GM19395 (cell line): Measurements from ENCODE around the gene SLC9A9.
"Not testable (repeated sequence)": the region's sequence is repeated elsewhere in the genome, so short reads cannot be mapped to it uniquely, and the experiment has no call there.

Experiments
- ATAC-seq: cut with Tn5 transposase; IDR thresholded peaks from one replicate; pipeline ENCODE4 v1.9.1; 2021; ENCODE audit warnings: mild to moderate bottlenecking, moderate library complexity; ENCODE audit not compliant: unreplicated experiment

Gene SLC9A9

DNA sequence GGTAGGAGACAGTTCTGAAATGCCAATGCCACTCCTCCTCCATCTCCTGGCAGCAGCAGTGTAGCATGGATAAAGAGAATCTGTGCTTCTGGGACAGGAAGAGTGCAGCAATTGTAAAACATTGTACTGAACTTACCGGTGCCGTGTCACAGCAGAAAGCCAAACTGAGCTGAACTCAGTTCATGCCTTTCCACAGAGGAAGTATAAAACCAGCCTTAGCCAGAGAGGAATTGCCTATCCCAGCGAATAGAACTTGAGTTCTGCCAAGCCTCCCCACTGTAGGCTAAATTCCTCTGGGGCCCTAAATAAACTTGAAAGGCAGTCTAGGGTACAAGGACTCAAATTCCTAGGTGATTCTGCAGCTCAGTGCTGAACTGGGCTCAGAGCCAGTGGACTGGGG is 148.8 kb downstream of the SLC9A9 start:
- ATAC-seq, result no peak

DNA sequence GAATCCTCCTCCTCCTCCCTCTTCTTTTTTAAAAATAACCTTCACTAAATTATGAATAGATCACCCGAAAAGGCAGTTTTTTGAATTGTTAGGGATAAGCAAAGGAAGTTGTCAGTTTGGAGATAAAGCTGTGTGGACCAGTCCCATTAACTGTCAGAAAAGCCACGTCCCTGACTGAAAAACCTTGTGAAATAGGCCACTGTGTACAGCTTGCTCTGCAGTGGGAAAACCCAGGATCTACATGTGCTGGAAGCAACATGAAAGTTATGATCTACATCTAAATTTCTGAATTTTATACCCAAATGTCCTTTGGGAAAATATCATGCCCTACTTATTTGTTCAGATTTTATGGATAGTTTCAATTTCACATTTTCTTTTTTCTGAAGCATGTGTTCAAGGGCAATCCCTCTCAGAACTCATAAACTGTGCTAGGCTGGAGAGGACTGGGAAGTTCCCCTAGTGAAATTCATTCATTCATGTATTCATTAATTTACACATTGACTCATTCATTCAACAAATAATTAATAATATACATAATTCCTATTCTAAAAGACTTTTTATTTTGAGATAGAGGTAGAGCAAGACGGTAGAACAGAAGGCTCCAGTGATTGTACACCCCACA is 149.5 kb downstream of the SLC9A9 start:
- ATAC-seq, result no peak

DNA sequence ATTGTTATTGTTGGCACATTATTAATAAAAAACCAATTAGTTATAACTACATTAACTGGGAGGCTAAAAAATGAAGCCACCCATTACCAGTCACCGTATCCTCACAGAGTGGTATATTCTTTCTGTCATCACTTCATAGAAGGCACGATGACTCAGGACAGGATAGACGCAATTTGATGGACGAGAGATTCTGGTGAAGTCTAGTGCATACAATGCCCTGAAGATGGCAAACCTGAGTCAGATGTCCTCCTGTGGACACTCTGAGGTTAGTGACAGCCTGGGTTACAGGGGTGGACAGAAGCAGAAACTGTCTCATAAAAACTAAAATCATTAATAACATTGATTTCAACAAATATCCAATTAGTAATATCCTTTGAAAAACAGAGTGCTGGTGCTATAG is 150.3 kb downstream of the SLC9A9 start:
- ATAC-seq, result no peak

DNA sequence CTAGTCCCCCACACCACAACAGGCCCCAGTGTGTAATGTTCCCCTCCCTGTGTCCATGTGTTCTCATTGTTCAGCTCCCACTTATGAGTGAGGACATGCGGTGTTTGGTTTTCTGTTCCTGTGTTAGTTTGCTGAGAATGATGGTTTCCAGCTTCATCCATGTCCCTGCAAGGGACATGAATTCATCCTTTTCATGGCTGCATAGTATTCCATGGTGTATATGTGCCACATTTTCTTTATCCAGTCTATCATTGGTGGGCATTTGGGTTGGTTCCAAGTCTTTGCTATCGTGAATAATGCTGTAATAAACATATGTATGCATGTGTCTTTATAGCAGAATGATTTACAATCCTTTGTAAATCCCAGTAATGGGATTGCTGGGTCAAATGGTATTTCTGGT is 152.9 kb downstream of the SLC9A9 start:
- ATAC-seq, result not testable (repeated sequence)

DNA sequence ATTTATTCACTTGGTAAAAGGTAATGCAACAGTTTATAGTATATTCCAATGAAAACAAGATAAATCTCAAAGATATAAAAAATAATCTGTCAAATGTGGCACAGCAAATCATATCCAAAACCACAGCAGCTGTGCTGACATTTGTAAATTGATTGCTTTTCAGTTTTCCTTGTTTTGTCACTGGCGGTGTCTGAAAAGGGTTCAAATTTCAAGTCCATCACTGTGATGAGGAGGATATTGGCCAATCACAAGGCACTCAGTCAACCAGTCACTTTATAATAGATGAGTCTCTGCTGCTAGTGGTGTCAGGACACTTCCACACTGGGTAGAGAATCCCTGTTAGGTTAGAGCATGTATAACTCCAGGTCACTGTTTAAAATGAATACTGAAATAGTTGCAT is 154.8 kb downstream of the SLC9A9 start:
- no peak for ATAC-seq

DNA sequence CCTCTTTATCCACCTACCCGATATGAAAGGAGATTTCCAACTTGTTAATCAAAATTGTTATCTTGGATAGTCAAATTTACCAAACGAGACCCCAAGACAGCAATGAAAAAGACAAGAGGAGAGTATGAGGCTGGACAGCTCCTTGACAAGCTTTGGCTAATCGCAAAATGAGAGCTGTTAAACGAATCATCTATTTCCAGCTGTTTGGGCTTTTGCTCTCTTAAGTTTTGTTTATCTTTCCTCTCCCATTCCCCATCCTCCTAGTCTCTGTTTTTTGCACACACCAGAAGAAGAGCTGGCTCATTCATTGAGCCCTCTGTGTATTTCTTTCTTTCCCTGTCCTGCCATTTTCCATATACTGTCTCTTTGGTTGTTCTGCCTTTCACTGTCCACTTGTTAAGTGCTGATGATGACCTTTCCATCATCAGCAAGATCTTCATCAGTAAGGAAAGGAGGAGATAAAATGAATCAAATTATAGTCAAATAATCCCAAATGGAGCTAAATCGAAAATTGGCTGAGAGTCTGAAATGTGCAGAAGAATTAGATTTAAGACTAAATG is 161.6 kb downstream of the SLC9A9 start:
- no peak for ATAC-seq

DNA sequence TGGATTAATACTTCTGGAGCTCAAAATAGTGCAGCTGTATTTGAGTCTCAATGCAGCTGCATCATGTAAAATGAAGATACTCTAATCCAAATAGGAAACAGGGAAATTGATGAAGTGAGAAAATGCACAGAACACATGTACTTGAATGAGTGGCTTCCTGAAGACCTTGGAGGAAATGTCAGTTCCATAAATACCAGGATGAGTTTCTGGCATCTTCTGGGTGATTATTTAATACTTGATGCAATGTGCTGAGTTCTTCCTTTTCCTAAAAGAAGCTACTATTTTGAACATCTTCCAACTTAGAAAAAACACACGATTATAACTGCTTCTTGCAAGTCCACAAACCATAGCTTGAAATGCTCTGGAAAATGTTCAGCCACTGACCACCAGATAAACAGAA is 162.8 kb downstream of the SLC9A9 start:
- ATAC-seq, result no peak

DNA sequence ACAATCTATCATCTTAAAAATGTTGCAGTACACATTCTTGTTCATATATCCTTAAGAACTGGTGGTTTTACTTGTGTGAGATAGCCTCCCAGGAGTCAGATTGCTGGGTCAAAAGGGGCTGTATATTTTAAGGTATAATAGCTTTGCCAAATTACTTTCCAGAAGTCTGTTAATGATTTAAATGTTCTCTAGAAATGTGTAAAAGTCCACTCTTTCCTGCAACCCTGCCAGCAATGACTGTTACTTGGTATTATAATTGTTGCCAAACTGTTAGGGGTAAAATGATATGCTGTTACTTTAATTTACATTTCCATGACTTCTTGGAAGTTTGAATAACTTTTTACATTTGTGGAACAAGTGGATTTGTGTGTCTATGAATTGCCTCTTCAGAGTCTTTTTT is 170.8 kb downstream of the SLC9A9 start:
- ATAC-seq, result no peak

DNA sequence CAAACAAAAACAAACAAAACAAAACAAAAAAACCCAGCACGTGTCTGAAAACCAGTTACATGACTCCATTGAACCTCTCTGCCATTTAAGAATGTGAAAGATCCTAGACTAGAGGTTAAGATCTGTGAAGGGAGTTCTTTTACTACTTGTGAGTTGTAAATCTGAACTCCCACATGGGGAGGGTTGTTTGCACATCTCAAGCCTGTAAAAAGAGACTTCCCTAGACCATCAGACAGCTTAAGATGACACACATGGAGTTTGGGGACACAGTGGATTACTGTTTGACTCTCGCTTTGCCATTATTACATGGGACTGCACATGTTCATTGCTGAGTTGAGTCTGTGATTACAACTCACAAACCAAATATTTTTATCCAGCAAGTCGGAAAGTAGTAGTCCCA is 171.5 kb downstream of the SLC9A9 start:
- ATAC-seq, result no peak

DNA sequence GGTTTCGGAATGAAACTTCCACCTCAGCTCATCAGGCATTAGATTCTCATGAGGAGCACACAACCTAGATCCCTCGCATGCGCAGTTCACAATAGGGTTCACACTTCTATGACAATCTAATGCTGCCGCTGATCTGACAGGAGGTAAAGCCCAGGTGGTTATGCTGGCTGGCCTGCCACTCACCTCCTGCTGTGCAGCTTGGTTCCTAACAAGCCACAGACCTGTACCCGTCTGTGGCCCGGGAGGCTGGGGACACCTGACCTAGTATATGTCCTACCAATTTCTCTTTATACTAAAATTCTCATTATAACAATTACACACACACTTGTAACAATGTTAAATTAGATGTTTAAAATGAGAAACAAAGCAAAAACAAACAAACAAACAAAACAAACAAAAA is 172.2 kb downstream of the SLC9A9 start:
- ATAC-seq, result no peak

DNA sequence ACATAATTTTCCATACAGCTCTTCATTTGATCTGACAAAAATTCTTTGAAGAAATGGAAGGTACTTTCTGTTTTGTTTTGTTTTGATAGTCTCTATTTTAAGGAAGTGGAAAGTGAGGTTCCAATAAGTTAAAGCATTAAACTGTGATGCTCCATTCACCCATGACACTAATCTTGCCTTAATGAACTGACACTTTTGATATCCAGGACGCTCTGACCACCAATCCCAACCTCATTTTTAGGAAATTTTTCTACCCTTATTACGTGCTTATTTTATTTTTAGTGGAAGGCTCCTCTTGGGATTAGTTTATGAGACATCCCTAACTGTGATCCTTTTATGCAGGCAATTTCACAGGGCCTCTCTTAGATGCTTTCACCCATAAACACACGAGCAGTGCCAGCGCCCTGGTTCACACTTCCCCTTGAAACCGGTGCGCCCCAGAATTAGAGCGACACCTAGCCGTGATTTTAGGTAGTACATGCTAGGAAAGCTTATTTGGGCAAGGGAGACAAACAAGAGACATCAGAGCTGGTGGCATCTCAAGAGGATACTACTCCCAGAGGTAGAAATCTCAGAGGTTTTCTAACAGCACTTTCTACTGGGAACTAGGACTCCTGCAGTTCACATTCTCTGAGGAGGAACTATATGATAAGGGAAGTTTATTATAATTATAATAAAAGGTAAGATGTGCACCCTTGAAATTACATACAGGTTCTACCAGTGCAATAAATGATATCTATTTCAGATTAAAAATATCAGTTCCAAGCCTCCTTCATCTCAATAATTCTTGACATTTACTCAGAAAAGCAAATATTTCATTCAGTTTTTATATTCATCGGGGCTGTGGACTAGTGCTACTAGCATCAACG is 173.9 kb downstream of the SLC9A9 start:
- peak; percentile 71 for ATAC-seq

DNA sequence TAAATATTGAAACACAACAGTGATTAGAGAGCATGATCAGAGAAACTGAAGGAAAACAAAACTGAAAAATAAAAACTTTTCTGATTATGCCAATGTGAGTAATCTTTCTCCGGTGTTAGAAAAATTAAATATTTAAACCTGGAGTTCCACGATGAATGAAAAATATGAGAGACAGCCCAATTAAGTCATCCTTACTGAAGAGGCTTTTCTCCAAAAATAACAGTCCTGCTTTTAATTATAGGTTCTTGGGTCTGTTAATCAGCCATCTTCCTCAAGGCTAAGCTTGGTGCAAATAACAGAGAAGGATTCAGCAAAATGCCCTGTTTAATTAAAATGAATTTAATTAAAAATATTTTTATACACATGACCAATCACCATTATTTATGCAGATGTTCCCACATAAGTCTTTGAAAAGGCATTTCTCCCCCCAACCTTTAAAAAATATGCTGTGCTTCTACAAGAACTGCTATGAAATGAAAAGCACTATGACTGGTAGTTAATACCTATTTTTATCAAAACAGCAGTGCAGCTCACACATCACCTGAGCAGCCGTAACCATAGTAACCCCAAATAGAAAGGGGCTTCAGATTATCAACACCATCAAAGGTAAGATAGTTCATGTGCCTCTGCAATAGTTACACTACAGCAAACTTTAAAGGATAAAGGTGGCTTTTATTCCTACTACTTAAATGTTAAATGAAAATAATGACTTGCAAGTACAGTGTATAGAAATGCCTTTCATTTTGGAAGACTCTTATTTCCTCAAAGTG is 175.7 kb downstream of the SLC9A9 start:
- no peak for ATAC-seq

DNA sequence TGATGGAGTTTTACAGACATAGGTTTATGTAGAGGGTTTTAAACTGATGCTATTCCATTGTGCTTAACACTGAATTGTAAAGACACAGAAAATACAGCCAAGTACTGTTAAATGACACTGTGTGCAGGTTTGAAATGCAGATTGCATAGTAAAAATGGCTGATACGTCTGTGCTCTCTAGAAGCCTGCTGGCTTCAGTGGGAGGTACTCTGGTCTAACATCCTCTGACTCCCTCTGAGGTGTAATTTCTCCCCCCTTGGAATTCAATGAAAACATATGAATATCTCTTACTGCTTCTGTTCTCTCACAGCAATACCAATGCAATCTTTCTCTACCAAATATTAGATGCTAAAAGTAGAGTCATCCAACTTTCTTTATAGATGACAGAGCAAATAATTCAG is 176.6 kb downstream of the SLC9A9 start:
- no peak for ATAC-seq

DNA sequence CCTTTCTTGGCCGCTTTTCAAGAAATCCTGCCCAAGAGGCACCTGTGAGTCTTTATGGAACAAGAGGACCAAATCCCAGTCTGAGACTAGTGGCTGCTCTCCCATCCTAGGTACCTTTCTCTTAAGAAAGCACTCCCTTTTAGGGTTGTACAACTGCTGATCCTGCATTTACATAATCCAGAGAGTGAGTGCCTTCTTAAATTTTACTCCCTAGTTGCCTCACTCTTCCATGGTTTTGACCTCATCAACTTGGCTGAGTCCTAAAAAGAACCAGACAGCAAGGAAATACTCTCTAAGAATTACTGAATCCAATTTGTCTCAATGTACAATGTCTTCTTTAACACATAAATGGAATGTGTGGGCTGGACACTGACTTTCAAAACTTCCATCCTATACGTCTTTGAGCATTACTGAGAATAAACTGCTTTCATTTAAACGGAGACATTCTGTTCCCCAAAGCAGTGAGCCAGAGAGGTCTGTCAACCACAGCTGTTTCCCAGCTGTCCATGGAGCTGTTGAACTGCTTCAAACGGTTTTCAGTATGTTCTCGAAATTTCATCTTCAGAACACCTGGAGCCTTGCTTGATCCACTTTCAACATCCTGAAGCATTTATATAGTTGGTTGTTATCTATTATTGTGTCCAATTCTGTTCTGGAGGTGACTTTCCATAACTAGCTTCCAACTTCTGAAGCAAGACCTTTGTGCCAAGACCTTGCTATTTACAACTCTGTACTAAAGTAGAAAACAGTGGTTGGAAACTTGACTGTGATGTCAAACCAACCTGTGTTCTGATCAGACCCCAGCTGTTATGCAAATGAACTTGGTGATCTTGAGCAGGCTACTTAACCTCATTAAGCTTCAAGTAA is 179.1 kb downstream of the SLC9A9 start:
- ATAC-seq, result peak; percentile 91

DNA sequence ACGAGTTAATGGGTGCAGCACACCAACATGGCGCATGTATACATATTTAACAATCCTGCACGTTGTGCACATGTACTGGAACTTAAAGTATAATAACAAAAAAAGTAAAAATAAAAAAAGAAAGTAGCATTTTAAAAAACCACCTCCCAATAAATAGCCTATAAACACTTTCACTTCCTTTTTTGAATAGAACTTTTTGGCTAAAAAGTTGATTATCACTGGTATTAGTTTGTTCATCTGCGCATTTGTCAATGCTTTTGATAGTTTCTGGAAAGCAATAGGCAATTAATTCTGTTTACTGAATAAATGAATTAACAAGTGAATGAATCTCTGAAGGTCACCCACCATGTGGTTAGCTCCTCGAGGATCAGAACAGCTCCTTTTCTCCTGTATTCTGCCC is 179.9 kb downstream of the SLC9A9 start:
- no peak for ATAC-seq

DNA sequence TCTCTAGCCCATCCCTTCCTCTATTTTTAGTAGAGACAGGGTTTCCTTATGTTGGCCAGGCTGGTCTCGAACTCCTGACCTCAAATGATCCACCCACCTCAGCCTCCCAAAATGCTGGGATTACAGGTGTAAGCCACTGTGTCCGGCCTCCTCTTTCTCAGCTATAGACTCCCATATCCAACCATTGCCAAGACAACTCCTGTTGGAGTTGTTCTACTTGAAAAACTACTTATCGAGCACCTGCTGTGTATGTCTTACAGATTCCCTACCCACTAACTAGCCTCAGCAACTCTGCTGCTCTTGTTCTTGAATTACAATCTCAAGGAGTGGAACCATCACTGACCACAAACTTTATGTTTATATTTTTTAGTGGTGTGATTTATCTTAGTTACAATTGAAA is 186.6 kb downstream of the SLC9A9 start:
- ATAC-seq, result no peak

DNA sequence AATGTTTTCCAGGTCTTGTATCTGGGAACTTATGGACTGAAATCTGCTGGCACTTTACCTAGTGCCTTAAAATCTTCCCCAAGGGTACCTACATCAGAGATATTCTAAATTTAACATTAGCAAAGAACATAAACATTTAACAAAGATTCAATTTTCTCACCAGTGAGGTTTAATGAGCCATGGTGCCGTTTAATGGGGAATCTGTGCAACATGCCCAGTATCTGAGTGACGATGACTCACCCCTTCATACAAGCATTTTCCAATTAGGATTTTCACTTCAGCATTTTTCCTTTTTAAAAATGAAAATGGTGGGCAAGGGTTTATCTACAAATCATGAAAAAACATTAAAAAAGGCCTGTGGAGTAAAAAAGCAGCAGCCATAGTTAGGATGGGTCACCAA is 189.4 kb downstream of the SLC9A9 start:
- no peak for ATAC-seq

DNA sequence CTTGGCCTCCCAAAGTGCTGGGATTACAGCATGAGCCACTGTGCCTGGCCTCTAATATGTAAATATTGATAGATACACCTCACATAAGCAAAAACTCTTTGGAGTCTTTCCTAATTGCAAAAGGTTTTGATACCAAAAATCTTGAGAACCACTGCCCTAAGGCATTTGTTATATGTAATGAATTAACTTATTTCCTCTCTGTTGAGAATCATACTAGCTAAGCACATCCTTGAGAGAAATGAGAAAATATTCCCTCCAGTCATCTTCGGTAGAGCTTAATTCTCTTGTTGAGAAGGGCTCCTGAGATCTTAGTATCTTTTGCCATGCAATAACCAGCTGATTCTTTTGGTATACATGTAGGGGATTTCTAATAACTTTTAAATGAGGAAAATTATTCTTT is 190.2 kb downstream of the SLC9A9 start:
- ATAC-seq, result no peak

DNA sequence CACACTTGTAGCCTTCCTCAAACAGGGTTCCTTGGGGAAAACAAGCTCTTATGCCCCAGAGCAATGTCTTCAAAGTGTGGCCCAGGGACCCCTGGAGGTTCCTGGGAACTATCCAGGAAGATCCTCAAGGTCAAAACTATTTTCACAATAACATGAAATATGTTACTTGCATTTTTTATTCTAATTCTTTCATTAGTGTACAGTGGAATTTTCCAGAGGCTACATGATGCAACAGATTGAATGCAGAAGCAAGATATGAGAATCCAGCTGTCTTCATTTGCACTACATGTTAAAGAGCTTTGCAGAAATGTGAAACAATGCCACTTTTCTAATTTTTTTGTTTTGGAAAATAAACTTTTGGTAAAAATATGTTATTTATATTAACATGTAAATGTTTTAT is 190.9 kb downstream of the SLC9A9 start:
- ATAC-seq, result no peak

DNA sequence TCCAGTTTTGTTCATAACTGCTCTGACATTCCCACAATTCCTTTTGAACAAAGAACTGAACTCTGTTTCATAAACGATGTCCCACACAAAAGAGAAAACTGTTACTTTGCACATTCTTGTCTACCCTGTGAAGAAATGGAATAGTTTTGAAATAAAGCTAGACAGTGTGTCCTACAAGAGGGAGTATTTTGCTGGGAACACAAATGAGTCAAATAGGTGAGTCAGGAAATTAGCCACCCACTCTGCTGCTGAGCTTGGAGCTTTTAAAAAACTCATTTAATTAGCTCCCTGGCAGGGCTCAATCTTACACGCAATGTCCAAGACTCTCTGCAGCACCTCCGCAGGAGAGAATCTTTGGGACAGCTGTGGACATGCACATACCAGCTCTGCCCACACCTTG is 193.4 kb downstream of the SLC9A9 start:
- ATAC-seq, result no peak

DNA sequence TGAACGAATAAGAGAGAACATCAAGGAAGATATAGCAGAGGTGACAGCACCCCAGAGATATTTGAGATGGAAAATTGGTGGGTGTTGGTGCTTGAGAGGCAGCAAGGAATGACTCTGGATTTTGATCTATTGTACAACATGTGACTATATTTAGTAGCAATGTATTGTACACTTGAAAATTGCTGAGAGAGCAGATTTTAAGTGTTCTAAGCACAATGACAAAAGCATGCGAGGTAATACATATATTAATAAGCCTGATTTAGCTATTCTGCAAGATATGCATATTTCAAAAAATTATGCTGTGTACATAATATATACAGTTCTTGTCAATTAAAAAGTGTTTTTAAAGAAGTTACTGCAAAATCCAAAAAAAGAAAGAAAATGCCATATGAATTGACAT is 194.3 kb downstream of the SLC9A9 start:
- ATAC-seq, result no peak
